HG02885 (cell line): ENCODE results near the gene CPT1A.

Experiments used
- ATAC-seq: cut with Tn5 transposase; IDR thresholded peaks from one replicate; pipeline ENCODE4 v1.9.1; 2021; ENCODE audit warnings: mild to moderate bottlenecking; ENCODE audit not compliant: unreplicated experiment, poor library complexity

The CPT1A gene

DNA sequence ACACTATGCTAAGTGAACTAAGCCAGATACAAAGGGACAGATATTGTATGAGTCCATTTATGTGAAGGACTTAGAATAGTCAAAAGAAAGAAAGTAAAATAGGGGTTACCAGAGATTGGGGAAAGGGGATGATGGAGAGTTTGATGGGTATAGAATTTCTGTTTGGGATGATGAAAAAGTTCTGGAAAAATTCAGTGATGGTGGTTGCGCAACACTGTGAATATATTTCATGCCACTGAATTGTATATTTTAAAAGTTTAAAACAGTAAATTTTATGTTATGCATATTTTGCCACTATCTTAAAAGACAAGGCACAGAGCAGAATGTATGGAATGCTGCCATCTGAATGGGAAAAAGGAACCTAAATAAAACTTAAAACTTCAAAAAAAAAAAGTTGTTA lies 119.6 kb downstream of the CPT1A start:
- ATAC-seq = no peak

DNA sequence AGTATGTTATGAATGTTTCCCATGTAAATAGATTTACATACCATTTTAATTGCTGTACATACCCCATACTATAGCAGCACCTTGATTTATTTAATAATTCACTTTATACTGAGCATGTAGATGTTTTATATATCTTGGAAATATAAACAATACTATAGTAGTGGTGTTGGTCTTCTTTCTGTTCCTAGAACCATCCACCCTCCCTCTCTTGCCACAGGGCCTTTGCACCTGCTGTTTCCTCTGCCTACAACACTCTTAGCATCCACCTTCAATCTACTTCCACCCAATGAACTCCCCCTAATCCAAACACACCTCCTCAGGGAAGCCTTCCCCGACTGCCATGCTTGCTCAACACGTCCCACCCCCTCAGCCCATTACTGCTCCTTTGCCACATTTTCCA lies 120.6 kb downstream of the CPT1A start:
- no peak for ATAC-seq

DNA sequence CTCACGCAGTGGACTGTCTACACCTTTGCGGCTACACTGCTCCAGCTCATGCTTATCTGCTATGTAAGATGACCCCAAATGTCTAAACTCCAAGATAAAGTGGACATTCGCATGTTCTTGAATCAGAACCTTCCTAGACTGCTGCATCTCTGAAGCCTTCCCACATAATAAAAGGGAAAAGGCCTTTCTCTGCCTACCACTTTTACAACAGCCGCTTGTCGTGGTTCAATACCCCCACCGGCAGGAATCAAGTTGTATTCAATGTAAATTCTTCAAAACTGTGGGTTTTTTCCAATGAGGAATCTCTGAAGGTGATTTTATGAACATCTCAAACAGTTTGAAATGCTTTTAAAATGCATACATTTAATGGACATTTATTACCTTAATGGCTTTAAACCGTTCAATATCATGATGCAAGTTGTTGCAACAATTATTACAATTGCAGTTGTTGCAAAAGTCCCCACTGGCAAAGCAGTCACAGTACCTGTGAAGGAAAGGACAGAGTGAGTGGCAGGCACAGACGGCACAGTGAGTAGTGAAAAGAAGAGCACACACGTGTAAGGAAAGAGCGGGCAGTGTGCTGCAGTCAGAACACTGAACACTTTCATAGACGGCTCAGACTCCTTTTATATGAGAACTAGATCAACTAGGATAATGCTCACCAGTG lies 126.1 kb downstream of the CPT1A start:
- ATAC-seq = no peak

DNA sequence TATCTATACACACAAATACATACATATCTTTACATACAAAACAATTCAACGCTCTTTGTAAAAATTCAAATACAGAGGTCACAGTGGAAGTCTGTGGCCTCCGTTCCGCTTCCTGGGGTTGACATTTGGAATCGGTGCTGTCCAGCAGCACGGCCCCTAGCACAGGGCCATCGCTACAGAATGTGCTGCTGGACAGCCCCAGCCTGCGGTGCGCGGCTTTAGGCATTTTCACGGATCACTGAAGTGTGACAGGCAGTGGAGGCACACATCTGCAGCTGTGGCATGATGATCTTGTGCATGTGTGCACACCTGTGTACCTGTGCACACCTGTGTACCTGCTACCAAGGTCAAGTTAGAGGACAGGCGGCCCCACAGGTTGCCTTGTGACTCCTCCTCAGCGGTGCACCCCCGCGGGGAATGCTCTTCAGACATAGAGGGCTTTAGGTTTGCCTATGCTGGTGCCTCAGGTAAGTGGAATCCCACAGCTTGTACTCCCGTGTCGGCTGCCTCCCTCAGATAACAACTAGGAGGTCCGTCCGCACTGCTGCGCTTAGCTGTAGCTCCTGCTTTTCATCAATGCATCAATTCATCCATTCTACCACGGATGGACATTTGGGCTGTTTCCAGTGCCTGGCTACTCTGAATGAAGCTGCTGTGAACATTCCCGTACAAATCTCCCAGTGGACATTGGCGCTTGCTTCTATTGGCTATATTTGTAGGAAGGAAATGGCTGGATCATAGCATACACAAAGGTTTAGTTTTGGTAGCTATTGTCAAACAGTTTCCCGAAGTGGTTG lies 127.5 kb downstream of the CPT1A start:
- no peak for ATAC-seq

DNA sequence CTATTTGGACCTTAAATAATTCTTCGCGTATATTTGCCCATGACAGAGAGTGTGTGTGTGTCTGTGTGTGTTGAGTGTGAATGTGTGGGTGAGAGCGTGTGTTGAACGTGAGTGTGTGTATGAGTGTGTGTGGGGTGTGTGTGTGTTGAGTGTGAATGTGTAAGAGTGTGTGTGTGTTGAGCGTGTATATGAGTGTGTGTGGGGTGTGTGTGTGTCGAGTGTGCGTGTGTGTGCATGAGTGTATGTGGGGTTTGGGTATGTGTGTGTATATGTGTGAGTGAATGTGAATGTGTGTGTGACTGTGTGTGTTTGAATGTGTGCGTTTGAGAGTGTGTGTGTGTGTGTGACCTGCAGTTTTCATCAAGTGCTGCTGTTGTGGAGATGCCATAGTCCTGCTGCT lies 130.6 kb downstream of the CPT1A start:
- ATAC-seq = no peak

DNA sequence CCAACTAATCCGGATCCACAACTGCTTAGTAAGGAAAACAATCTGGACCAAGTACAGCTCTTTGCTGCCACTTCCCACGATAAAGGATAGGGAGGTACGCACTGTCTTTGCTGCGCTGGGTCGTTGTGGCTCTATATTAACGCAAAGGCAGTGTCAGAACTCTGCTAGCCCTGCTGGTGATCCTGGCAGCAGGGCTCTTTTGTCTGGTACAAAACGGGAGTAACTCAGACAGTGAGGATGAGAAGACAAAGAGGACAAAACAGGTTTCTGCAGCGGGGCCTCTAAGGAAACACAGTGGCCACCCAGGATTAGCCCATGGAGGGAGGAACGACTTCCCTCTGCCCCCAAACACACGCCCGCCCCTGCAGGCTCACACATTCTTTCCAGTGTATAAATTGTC lies 131.3 kb downstream of the CPT1A start:
- ATAC-seq = no peak

DNA sequence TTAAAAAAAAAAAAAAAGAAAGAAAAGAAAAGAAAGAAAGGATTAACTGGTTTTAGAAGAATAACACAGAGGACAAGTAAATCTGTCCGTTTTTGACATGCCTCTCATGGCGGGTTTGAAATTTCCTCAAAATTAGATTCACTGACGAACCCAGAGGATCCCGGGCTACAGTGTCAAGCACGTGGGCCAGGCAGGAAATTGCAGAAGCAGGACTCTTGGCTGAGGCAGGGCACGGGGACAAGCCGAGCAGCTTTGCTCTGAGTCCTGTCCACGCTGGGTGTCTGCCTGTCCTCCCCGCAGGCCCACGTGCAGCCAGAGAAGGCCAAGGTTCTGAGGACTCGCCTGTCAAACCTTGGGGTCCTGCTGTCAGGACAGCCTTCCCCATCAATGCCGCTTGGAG lies 132.7 kb downstream of the CPT1A start:
- no peak for ATAC-seq

DNA sequence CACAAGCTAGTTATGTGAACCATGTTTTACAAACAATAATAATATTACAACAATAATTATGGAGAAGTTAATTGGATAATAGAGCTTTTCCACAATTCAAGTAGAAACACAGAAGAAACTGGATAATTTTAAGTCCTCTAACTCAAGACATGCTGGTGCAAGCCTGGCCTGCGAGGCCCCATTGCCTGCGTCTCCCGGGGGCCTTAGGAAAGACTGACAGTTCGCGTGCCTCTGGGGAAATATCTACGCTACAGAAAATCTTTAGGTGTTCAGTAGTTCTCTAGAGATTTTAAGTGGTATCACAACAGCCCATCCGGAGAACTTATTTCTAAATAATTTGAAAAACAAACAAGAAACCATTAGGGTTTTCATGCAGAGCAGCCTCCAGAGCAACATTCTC lies 134.2 kb downstream of the CPT1A start:
- ATAC-seq = no peak

DNA sequence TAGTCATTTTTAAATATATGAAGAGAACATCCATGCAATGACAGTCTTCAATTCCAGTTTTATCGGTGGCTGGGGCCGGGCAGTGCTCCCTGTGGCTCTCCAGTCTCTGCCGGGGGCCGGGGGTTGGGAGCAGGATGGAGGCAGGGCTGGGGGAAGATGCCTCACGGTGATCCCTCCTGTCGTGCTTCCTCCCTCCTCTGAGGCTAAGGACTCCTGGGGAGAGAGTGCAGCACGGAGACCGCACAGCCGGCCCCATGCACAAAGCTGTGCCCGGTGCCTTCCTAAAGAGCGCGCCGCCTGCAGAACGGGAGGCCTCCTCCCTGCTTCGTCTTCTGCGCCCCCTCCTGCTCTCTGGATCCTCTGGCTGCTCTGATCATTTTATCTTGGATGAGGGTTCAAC lies 136.8 kb downstream of the CPT1A start:
- ATAC-seq = no peak
